Measurements from ENCODE around the gene PRSS35. TPM values are rescaled to one million over a fixed set of nuclear protein-coding genes. Genes with fewer than 3 reads are reported as not detected.
"Not testable (repeated sequence)": the region's sequence is repeated elsewhere in the genome, so short reads cannot be mapped to it uniquely, and the experiment has no call there.

PRSS35 gene
- total RNA-seq, 2 experiments from 2014 or later = 0.28 to 0.31 TPM

- Mint-ChIP-seq H3K4me1 (peaks cover 1% of the 10 kb centered on the region), H3K4me3 (no peak overlapping the region), H3K36me3 (no peaks in the 10 kb centered on the region), H3K27me3 (no peaks in the 10 kb centered on the region), H3K9me3 (peaks cover 2% of the 10 kb centered on the region), H3K27ac (no peak overlapping the region)
- ATAC-seq (ENCODE audit: low read depth) (no peak), DNase-seq (no peak)
- POLR2A ChIA-PET = no interaction called here
Observed at GRCh38 chr6:83546636-83547035, 34.3 kb downstream of the PRSS35 start.

- ATAC-seq (ENCODE audit: low read depth); H3K27ac Mint-ChIP-seq; H3K4me3 Mint-ChIP-seq; H3K27me3 Mint-ChIP-seq; H3K9me3 Mint-ChIP-seq; POLR2A ChIA-PET; H3K36me3 Mint-ChIP-seq; H3K4me1 Mint-ChIP-seq; DNase-seq: not testable (repeated sequence)
Observed at GRCh38 chr6:83550482-83550881, 38.1 kb downstream of the PRSS35 start.

GRCh38 chr6:83551748-83552147 lies 39.4 kb downstream of the PRSS35 start:
- H3K27me3 Mint-ChIP-seq; POLR2A ChIA-PET; H3K27ac Mint-ChIP-seq; H3K36me3 Mint-ChIP-seq; H3K4me1 Mint-ChIP-seq; DNase-seq; H3K4me3 Mint-ChIP-seq; H3K9me3 Mint-ChIP-seq; ATAC-seq (ENCODE audit: low read depth): not testable (repeated sequence)

- no peak for ATAC-seq (ENCODE audit: low read depth)
- H3K9me3 Mint-ChIP-seq = no peaks in the 10 kb centered on the region
Observed at GRCh38 chr6:83556871-83557270, 44.5 kb downstream of the PRSS35 start.

GRCh38 chr6:83558975-83559374 lies 46.6 kb downstream of the PRSS35 start:
- ATAC-seq (ENCODE audit: low read depth) = no peak
- POLR2A ChIA-PET = no interaction called here
- no peaks in the 10 kb centered on the region for H3K27me3 Mint-ChIP-seq
- no peaks in the 10 kb centered on the region for H3K36me3 Mint-ChIP-seq
- no peaks in the 10 kb centered on the region for H3K4me1 Mint-ChIP-seq
- H3K9me3 Mint-ChIP-seq = no peaks in the 10 kb centered on the region
- no peak overlapping the region for H3K4me3 Mint-ChIP-seq
- H3K27ac Mint-ChIP-seq = no peak overlapping the region
- DNase-seq = no peak

More at GRCh38 chr6:83556871-83557270, 44.5 kb downstream of the PRSS35 start:
- DNase-seq = no peak
- Mint-ChIP-seq H3K36me3 (no peaks in the 10 kb centered on the region), H3K4me3 (no peak overlapping the region), H3K4me1 (no peaks in the 10 kb centered on the region), H3K27ac (no peak overlapping the region), H3K27me3 (peaks cover 2% of the 10 kb centered on the region)
- POLR2A ChIA-PET = no interaction called here

GRCh38 chr6:83571663-83572185 lies 59.4 kb downstream of the PRSS35 start:
- ATAC-seq (ENCODE audit: low read depth); H3K27ac Mint-ChIP-seq; H3K4me1 Mint-ChIP-seq; H3K27me3 Mint-ChIP-seq; POLR2A ChIA-PET; H3K36me3 Mint-ChIP-seq; DNase-seq; H3K4me3 Mint-ChIP-seq; H3K9me3 Mint-ChIP-seq: not testable (repeated sequence)

GRCh38 chr6:83574783-83575182 lies 62.4 kb downstream of the PRSS35 start:
- Mint-ChIP-seq H3K4me3 (no peak overlapping the region), H3K36me3 (no peaks in the 10 kb centered on the region), H3K27me3 (no peaks in the 10 kb centered on the region), H3K4me1 (peaks cover 2% of the 10 kb centered on the region), H3K9me3 (peaks cover 1% of the 10 kb centered on the region), H3K27ac (no peak overlapping the region)
- POLR2A ChIA-PET = no interaction called here
- DNase-seq (no peak), ATAC-seq (ENCODE audit: low read depth) (no peak)

Other genes with a start within 250 kb of the PRSS35 start
- under 1 TPM; 0.50 to 0.88 TPM for gene ME1, start 81.5 kb upstream of the PRSS35 start, total RNA-seq
- not detected for gene SNAP91, start 196.6 kb downstream of the PRSS35 start, total RNA-seq